C4-2B (cell line): ENCODE results near the gene TRABD2A.

Experiments used
- ZFX ChIP-seq: fragments of 450-650 bp; IDR thresholded peaks from 2 replicates; pipeline ENCODE4 v1.6.1; 2017
- TF ChIP-seq, protein P1 (sequence below): fragments of 450-650 bp; conservative IDR thresholded peaks from 2 replicates; pipeline ENCODE4 v1.5.1; 2017; ENCODE audit warnings: mild to moderate bottlenecking

DNA sequence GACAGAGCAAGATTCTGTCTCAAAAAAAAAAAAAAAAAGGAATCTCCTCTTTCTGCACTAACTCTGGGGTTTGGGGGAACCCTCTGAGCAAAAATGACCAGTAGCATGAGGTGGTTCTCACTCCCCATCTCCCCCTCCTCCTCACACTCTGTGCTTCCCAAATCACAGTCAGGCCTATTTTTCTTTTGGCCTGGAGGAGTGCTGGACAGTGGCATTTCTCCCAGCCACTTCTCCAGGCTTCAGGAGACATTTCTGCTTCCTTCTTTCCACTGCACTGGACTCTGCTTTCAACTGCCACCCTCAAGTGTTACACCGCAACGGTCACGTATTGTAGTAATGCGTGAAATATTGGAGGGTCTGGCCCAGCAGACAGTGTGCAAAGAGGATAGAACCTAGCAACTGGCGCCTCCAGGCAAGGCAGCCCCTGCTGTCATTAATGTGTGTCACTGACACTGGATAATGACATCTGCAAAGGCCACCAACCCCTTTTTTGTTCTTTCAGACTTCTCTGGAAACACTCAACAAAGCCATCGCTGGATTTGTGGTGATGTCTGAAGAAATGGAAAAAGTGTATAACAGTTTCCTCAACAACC lies 68.9 kb downstream of the TRABD2A start:
- TF ChIP-seq, protein P1, sequence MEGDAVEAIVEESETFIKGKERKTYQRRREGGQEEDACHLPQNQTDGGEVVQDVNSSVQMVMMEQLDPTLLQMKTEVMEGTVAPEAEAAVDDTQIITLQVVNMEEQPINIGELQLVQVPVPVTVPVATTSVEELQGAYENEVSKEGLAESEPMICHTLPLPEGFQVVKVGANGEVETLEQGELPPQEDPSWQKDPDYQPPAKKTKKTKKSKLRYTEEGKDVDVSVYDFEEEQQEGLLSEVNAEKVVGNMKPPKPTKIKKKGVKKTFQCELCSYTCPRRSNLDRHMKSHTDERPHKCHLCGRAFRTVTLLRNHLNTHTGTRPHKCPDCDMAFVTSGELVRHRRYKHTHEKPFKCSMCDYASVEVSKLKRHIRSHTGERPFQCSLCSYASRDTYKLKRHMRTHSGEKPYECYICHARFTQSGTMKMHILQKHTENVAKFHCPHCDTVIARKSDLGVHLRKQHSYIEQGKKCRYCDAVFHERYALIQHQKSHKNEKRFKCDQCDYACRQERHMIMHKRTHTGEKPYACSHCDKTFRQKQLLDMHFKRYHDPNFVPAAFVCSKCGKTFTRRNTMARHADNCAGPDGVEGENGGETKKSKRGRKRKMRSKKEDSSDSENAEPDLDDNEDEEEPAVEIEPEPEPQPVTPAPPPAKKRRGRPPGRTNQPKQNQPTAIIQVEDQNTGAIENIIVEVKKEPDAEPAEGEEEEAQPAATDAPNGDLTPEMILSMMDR: no peak
- TF ChIP-seq ZFX: no peak
